Lower lobe of right lung (tissue), 2 donors: Measurements from ENCODE around the gene PTPRN2. TPM values are rescaled to one million over a fixed set of nuclear protein-coding genes. Genes with fewer than 3 reads are reported as not detected.

Source experiments
- ATAC-seq, 2 donors: fragments of 200-7000 bp; cut with Tn5 transposase; one replicate each; pipeline ENCODE4 v1.9.1; 2020 to 2022; ENCODE audit warnings: mild to moderate bottlenecking in 2 of 2, moderate library complexity in 2 of 2
- DNase-seq: peaks from one replicate; pipeline ENCODE4 v3.0.0-alpha.2; 2020
- H3K27ac ChIP-seq: fragments of 200-600 bp; one replicate; pipeline ENCODE4 v1.8.0; 2022
- H3K27me3 ChIP-seq: fragments of 200-600 bp; one replicate; pipeline ENCODE4 v1.8.0; 2022; ENCODE audit warnings: low read depth
- H3K36me3 ChIP-seq: fragments of 200-600 bp; one replicate; pipeline ENCODE4 v1.8.0; 2022; ENCODE audit warnings: mild to moderate bottlenecking
- H3K4me1 ChIP-seq: fragments of 200-600 bp; one replicate; pipeline ENCODE4 v1.8.0; 2022
- H3K4me3 ChIP-seq: fragments of 200-600 bp; one replicate; pipeline ENCODE4 v1.8.0; 2022; ENCODE audit warnings: mild to moderate bottlenecking
- H3K9me3 ChIP-seq: fragments of 200-600 bp; one replicate; pipeline ENCODE4 v1.8.0; 2022
- intact Hi-C: fragments of 100-400 bp; cut with DNase I; formaldehyde crosslinking; loops from one replicate; pipeline ENCODE4 v1.11.0; 2022
- total RNA-seq: library from RNA; stranded (reverse); fragmentation: NEBNext Ultra II Directional; extraction: Animal tissue kit (Norgen Biotek cat#: 25700); gene quantifications from one replicate; pipeline ENCODE4 v1.2.1, GENCODE V29; 2021
- TF ChIP-seq, protein P1 (sequence below): fragments of 200-600 bp; IDR thresholded peaks from one replicate; pipeline ENCODE4 v1.8.0; 2022; ENCODE audit warnings: antibody characterized with exemption, mild to moderate bottlenecking
- donor health status: DM: no; HTN: yes; CAD: no; lungs with severe emphysema.

PTPRN2 gene
- total RNA-seq, 1 donor from 2014 or later, result 6.8 TPM

DNA sequence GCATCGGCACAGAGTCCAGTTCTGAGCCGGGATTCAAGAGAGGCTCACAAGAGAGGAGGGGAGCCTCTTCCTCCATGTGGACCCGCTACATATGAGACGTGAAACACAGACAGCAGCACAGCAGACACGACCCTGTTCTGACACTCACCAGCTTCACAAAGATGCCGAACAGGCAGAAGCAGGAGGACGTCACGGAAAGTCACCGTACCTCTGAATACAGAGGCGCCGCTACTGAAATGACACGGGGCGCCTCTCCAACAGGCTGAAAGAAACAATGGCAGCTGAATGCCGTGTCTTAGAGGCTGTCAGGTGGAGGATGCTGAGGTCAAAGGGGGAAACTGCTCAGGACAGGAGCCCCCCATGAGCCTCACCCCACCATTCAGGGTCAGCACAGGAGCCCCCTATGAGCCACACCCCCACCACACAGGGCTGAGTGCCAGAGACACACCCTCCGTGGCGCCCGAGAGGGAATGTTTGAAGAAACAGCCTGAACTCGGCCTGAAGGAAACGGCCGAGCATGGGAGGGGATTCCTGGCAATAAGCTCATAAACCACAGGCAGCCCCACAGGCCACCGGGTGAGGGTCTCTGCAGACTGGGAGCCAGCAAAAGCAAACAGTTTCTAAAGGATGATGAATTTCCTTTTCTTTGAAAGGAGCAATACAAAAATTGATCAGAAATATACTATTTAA lies 510.3 kb downstream of the PTPRN2 start:
- DNase-seq (no peak), ATAC-seq (no peak)
- no peaks in the 10 kb centered on the region for H3K27me3 ChIP-seq
- H3K4me3 ChIP-seq, result no peak overlapping the region
- intact Hi-C loops, result no loop called here
- no peaks in the 10 kb centered on the region for H3K9me3 ChIP-seq
- H3K36me3 ChIP-seq, result no peaks in the 10 kb centered on the region
- H3K4me1 ChIP-seq, result no peaks in the 10 kb centered on the region
- TF ChIP-seq, protein P1, sequence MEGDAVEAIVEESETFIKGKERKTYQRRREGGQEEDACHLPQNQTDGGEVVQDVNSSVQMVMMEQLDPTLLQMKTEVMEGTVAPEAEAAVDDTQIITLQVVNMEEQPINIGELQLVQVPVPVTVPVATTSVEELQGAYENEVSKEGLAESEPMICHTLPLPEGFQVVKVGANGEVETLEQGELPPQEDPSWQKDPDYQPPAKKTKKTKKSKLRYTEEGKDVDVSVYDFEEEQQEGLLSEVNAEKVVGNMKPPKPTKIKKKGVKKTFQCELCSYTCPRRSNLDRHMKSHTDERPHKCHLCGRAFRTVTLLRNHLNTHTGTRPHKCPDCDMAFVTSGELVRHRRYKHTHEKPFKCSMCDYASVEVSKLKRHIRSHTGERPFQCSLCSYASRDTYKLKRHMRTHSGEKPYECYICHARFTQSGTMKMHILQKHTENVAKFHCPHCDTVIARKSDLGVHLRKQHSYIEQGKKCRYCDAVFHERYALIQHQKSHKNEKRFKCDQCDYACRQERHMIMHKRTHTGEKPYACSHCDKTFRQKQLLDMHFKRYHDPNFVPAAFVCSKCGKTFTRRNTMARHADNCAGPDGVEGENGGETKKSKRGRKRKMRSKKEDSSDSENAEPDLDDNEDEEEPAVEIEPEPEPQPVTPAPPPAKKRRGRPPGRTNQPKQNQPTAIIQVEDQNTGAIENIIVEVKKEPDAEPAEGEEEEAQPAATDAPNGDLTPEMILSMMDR, result no peak
- H3K27ac ChIP-seq, result no peak overlapping the region

DNA sequence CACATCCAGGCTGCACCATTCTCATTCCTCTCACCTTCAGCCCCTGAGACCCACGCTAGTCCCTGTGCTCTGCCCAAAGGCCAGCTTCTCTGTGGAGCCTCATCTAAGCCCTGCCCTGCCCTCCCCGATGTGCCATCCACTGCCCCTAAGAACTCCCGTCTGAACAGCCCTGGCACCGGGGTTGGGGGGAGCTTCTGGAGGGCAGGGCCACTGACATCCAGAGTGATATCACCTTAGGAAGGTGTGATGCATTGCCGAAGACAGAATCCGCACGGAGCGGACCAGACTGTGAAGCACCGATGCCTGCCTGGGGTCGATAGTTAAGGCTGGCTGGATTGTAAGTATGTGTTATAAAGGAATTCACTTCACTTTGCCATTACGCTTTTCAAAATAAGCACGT lies 511.0 kb downstream of the PTPRN2 start:
- DNase-seq, result no peak
- ATAC-seq, result no peak
- H3K27ac ChIP-seq, result no peak overlapping the region
- no peaks in the 10 kb centered on the region for H3K27me3 ChIP-seq
- TF ChIP-seq, protein P1, result no peak
- H3K9me3 ChIP-seq, result no peaks in the 10 kb centered on the region
- no peaks in the 10 kb centered on the region for H3K36me3 ChIP-seq
- intact Hi-C loops, result no loop called here
- no peak overlapping the region for H3K4me3 ChIP-seq
- no peaks in the 10 kb centered on the region for H3K4me1 ChIP-seq

DNA sequence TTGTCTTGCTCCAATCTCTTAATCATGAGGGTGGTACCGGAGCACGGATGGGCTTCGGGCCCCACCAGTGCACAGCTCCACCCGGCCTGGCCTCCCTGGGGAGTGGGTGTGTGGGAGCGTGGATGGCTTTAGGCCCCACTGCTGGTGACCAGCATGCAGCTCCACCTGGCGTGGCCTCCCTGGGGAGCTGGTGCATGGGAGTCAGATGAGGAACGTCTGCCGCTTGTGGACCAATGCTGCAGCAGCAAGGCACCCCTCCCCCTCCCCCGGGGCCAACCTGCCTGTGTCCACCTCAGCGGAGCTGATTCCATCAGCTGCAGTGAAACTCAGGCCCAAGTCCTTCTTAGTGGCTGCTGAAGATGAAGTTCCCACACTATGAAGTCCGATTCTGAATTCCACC lies 511.4 kb downstream of the PTPRN2 start:
- H3K4me3 ChIP-seq, result no peak overlapping the region
- H3K27me3 ChIP-seq, result no peaks in the 10 kb centered on the region
- no peak for ATAC-seq
- H3K4me1 ChIP-seq, result no peaks in the 10 kb centered on the region
- intact Hi-C loops, result no loop called here
- TF ChIP-seq, protein P1, result no peak
- no peak for DNase-seq
- no peak overlapping the region for H3K27ac ChIP-seq
- no peaks in the 10 kb centered on the region for H3K9me3 ChIP-seq
- H3K36me3 ChIP-seq, result no peaks in the 10 kb centered on the region

DNA sequence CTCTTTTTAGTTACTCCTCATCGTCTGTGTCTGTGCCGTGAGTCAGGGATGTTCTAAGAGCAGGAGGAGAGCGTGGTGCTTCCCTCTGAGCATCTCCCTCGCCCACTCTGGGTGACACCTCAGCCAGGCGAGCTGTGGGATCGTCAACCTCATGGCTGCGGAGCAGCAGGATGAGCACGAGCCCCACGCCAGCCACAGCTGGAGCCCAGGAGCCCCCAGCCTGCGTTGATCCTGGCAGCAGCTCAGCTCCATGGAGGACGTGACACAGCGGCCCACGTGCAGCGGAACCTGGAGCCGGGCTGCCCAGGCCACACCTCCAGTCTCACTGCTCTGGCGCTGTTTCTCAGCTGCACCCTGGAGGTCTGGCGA lies 512.0 kb downstream of the PTPRN2 start:
- Histone ChIP-seq H3K4me1 (no peaks in the 10 kb centered on the region), H3K36me3 (no peaks in the 10 kb centered on the region), H3K4me3 (no peak overlapping the region), H3K9me3 (no peaks in the 10 kb centered on the region), H3K27ac (no peak overlapping the region), H3K27me3 (no peaks in the 10 kb centered on the region)
- peak in 1 of 2 donors; percentile 11 for ATAC-seq
- intact Hi-C loops, result no loop called here
- TF ChIP-seq, protein P1, result no peak
- DNase-seq, result no peak

DNA sequence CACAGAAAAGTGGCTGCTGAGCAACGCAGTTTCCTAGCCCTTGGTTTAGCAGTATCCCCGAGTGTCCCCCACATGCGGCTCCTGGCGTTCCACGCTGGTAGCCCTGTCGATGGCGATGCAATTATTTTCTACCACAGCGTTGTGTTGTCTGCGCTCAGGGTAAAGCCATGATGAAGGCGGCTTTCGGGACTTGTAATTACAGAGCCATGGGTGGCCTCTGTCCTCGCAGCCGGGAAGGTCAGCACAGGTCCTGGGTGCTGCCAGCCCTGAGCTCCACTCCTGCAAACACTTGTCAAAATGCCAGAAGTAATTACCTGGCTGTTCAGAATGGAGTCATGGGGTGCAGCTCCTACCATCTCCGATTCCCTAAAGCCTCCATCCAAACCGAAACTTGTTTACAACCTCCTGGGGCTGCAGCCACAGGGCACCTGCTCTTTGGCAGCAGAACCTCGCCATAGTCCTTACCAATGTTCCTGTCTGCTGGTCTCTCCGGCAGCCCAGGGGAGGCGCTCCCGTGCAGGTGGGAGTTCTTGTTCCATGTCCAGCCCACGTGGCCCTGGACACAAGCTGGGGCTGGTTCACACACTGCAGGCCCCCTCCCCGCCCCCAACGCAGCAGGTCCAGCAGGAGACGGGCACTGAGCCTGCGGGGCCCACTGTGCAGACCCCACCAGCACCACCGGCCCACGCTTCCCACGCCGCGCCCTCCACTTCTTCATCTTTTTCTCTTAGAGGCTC lies 512.6 kb downstream of the PTPRN2 start:
- Histone ChIP-seq H3K9me3 (no peaks in the 10 kb centered on the region), H3K4me1 (no peaks in the 10 kb centered on the region), H3K27me3 (no peaks in the 10 kb centered on the region), H3K27ac (no peak overlapping the region), H3K36me3 (no peaks in the 10 kb centered on the region), H3K4me3 (no peak overlapping the region)
- intact Hi-C loops, result no loop called here
- ATAC-seq (peak in 1 of 2 donors; percentile 8), DNase-seq (no peak)
- TF ChIP-seq, protein P1, result no peak
